Measurements from ENCODE around the gene MGRN1.

MGRN1 gene

DNA sequence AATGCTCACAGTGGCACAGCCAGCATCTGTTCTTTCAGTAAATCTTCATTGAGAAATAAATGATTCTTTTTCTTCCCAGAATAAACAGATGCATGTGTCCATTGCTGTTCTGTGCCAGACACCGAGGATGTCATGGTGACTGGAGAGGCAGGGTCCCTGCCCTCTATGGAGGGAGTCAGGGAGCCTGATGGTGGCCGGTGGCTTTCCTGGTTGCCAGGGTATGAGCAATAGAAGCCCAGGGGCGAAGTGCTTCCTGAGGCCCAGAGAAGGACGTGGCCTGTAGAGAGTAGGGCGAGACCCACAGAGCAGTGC lies 38.8 kb downstream of the MGRN1 start:
- no peak for DNase-seq (ENCODE audit: low read depth)
- H3K4me3 ChIP-seq (replicated peaks; ENCODE audit: low read depth, low read length), result no peak overlapping the region
- TF ChIP-seq, protein P1, sequence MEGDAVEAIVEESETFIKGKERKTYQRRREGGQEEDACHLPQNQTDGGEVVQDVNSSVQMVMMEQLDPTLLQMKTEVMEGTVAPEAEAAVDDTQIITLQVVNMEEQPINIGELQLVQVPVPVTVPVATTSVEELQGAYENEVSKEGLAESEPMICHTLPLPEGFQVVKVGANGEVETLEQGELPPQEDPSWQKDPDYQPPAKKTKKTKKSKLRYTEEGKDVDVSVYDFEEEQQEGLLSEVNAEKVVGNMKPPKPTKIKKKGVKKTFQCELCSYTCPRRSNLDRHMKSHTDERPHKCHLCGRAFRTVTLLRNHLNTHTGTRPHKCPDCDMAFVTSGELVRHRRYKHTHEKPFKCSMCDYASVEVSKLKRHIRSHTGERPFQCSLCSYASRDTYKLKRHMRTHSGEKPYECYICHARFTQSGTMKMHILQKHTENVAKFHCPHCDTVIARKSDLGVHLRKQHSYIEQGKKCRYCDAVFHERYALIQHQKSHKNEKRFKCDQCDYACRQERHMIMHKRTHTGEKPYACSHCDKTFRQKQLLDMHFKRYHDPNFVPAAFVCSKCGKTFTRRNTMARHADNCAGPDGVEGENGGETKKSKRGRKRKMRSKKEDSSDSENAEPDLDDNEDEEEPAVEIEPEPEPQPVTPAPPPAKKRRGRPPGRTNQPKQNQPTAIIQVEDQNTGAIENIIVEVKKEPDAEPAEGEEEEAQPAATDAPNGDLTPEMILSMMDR (IDR thresholded peaks at IDR 0.05; ENCODE audit: low read length, missing control alignments), result no peak

DNA sequence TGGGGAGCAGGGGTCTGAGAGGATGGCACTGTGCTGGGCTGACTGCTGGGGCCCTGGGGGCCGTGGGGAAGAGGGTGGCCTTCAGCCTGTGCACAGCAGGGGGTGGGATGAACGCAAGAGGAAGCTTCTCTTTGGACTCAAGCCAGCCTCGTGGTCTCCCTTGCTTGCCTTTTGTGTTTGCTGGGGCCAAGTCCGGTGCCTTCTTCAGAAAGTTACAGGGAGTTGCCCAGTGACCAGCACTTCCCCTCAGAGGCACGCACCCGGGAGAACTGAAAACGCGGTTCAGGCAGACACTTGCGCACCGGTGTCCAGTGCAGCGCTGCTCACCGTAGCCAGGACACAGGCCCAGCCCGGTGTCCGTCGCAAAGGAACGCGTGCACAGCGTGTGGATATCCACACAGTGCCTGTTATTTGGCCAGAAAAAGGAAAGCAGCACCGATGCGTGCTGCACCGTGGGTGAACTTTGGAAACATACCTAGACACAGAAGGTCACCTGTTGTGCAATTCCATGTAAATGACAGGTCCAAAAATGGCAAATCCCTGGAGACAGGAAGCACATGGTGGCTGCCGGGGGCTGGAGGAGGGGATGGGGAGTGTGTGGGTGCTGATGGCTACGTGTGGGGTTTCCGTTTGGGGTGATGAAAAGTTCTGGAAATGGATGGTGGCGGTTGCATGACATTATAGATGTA lies 39.3 kb downstream of the MGRN1 start:
- peak; percentile 23 for DNase-seq (ENCODE audit: low read depth)
- no peak overlapping the region for H3K4me3 ChIP-seq (replicated peaks; ENCODE audit: low read depth, low read length)
- TF ChIP-seq, protein P1 (IDR thresholded peaks at IDR 0.05; ENCODE audit: low read length, missing control alignments), result no peak

DNA sequence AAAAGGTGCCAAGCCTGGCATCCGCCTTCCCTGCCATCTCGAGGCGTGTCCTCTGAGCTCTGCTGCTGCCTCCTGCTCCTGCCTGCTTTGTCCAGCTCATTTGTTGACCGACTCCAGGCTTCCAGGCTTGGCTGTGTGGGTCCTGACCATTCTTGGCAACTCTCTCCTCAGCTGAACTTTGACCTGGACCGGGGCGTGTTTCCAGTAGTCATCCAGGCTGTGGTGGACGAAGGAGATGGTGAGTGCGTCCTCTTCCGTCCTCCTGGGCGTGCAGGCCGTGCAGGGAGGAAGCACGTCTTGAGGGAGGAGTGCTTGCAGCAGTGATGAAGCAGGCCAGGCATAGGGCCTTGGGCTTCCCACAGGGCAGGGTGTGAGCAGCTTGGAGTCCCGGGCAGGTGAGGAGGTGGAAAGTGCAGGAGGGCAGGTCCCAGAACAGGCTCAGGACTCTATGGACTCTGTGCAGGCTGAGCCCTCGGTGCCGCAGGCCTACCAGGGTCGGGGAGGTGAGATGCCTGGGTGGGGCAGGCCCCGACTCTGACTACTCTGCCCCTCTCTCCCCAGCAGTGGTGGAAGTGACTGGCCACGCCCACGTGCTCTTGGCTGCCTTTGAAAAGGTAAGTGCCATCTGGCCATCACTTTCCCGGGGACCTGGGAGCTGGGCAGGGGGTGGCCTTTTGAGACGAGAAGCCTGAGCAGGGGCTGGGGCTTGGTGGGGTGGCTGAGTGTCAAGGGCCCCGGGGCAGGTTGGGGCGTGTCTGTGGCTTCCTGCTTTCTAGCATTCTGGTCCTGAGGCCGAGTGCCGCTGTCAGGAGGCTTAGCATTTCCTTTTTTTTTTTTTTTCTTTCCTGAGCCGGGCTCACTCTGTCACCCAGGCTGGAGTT lies 40.2 kb downstream of the MGRN1 start:
- TF ChIP-seq, protein P1 (IDR thresholded peaks at IDR 0.05; ENCODE audit: low read length, missing control alignments), result no peak
- no peak for DNase-seq (ENCODE audit: low read depth)

DNA sequence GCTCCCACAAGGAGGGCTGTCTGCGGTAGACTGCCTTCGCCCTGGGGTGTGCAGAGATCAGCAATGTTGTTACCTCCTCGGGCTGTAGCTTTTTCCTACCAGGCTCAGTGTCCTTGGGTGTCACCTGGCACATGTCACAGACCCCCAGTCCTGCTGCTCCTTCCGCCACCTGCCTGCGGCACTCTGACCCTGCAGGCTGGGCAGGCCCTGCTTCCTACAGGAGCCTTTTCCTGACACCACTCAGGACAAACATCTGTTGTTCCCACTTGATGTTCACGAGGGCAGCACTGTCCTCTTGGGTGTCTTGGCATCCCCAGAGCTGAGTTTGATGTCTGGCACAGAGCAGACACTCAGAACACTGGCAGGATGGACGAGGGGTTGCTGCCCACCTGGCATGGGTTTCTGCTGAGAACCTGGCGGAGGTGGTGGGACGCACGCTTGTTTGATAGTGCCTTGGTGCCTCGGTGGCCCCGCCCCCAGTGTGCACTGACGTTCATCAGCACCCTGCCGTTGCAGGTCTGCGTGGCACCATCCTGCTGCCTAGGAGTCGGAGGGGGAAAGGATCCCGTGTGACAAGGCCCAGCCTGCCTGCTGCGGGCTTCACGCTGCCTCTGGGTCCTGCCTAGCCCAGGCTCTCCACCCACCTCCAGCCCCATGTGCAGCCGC lies 42.0 kb downstream of the MGRN1 start:
- DNase-seq (ENCODE audit: low read depth), result no peak
- TF ChIP-seq, protein P1 (IDR thresholded peaks at IDR 0.05; ENCODE audit: low read length, missing control alignments), result no peak
- no peak overlapping the region for H3K4me3 ChIP-seq (replicated peaks; ENCODE audit: low read depth, low read length)

More for the DNA sequence above, 40.2 kb downstream of the MGRN1 start:
- no peak overlapping the region for H3K4me3 ChIP-seq (replicated peaks; ENCODE audit: low read depth, low read length)

DNA sequence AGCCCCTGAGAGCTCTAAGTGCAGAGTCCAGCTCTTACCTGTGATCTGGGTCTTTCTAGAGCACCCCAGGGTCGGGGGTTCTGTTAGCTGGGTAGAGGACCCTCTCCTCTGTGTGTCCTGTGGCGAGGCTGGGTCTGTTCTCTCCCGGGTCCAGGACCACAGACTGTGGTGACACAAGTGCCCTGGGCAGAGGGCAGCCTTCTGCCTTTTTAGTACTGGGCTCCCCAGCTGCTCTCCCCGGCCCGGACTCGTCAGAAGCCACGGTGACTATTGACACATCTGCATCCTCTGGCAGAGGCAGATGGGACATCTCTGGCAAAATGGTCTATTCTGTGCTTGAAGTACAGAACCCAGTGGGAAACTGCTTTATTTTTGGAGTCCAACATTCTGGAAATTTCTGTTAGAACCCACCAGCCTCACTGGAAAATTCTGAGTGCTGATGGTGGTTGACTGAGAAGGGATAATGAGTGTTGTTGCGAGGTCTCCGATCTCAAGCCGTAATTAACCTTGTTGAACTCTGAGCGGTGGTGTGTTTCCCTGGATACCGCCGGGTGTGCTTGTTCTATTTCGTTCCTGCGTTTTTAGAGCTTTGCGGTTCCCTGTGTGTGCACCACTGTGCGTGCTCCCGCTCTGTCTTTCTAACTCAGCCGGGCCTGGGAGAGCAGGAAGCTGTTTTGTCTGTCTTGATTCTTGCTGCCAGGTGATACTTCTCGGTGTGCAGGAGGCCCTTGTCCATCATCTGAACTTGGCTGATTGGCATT lies 42.8 kb downstream of the MGRN1 start:
- TF ChIP-seq, protein P1 (IDR thresholded peaks at IDR 0.05; ENCODE audit: low read length, missing control alignments), result no peak
- DNase-seq (ENCODE audit: low read depth), result no peak
- H3K4me3 ChIP-seq (replicated peaks; ENCODE audit: low read depth, low read length), result no peak overlapping the region

DNA sequence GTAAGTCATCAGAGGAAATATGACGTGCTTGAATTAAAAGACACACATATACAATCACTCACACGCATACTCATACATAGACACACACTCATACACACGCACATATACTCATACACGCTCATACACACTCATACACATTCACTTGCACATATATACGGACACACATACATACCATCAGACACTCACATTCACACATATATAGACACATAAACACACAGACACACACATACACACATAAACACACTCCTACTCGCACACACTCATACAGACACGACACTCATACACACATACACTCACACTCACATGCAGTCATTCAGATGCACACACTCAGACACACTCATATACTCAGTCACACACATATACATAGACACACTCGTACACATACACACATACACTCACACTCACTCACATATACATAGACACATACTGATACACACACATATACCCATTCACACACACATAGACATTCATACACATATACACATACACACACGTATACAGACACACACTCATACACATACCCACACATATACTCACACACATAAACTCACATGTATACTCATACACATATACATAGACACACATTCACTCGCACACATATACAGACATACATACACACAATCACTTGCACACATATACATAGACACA lies 43.8 kb downstream of the MGRN1 start:
- DNase-seq (ENCODE audit: low read depth), result no peak
- H3K4me3 ChIP-seq (replicated peaks; ENCODE audit: low read depth, low read length), result no peak overlapping the region
- TF ChIP-seq, protein P1 (IDR thresholded peaks at IDR 0.05; ENCODE audit: low read length, missing control alignments), result no peak

Data from fibroblast of pulmonary artery (primary cell).